K562 (cell line): ENCODE data around the gene CD44. TPM values are rescaled to one million over a fixed set of nuclear protein-coding genes. Genes with fewer than 3 reads are reported as not detected.

ENCODE experiments used
- ATAC-seq: fragments of 200-7000 bp; cut with Tn5 transposase; 3 replicates; pipeline ENCODE4 v1.9.1; 2020; ENCODE audit warnings: moderate library complexity
- BruUV-seq: library from RNA; stranded (reverse); fragments of 400-500 nt; replicated peaks from 2 replicates; lab custom pipeline; 2021; lab: Mats Ljungman, UMichigan
- CTCF ChIA-PET: fragments of 300-600 bp; formaldehyde crosslinking; extraction: SDS; loops from one replicate; lab custom pipeline; 2021; ENCODE audit warnings: low intra/inter-chr PET ratio; lab: Yijun Ruan, JAX
- POLR2A ChIA-PET: fragments of 300-600, 350-650 bp; sonication (Branson Sonifier 250); formaldehyde crosslinking; extraction: SDS; loops from one replicate; lab custom pipeline; 2021; ENCODE audit warnings: antibody characterized with exemption, inconsistent platforms; lab: Yijun Ruan, JAX
- DNase-seq, 4 experiments: peaks; one replicate each; pipeline versions ENCODE4 v3.0.0 to v3.0.0-alpha.2; 2011 to 2018; ENCODE audit warnings: low spot score in 3 of 4, mixed read lengths in 3 of 4; ENCODE audit errors: extremely low read depth in 1 of 4
- FAIRE-seq: peaks from 2 replicates; lab custom pipeline; 2011; peaks lifted over from hg19 to GRCh38; lab: Jason Lieb, UNC
- H2AFZ ChIP-seq: 2 replicates; pipeline ENCODE4 v1.6.0; 2011; ENCODE audit warnings: low read depth, low read length, control low read depth, inconsistent platforms
- H3K27ac ChIP-seq: fragments of 200-600 bp; 3 replicates; pipeline ENCODE4 v1.8.0; 2011; ENCODE audit warnings: low read depth, mild to moderate bottlenecking, control low read depth, inconsistent platforms, low read length, moderate library complexity, mixed read lengths; ENCODE audit errors: extremely low read depth
- H3K27me3 ChIP-seq, 2 experiments: fragments of 300-600 bp in 1 of 2; 2 replicates in 1 of 2; 3 replicates in 1 of 2; pipeline versions ENCODE4 v1.6.0 to v1.8.0; 2011; ENCODE audit warnings: inconsistent platforms in 2 of 2, low read length in 2 of 2, mild to moderate bottlenecking in 1 of 2, mixed read lengths in 1 of 2, moderate library complexity in 1 of 2; ENCODE audit not compliant: control insufficient read depth in 2 of 2, insufficient read depth in 2 of 2
- H3K36me3 ChIP-seq: fragments of 300-600 bp; 3 replicates; pipeline ENCODE4 v1.8.0; 2011; ENCODE audit warnings: mild to moderate bottlenecking, low read length, inconsistent platforms; ENCODE audit not compliant: control insufficient read depth, insufficient read depth
- H3K4me1 ChIP-seq, 2 experiments: fragments of 200-600 bp in 1 of 2; replicated peaks in 1 of 2; 2 replicates in 1 of 2; 3 replicates in 1 of 2; pipeline versions ENCODE4 v1.5.1 to v1.8.0; 2011; ENCODE audit warnings: inconsistent platforms in 2 of 2, low read length in 2 of 2, mild to moderate bottlenecking in 1 of 2, mixed read lengths in 1 of 2, moderate library complexity in 1 of 2; ENCODE audit not compliant: control insufficient read depth in 2 of 2, insufficient read depth in 2 of 2
- H3K4me2 ChIP-seq: 2 replicates; pipeline ENCODE4 v1.6.1; 2011; ENCODE audit warnings: low read length, control low read depth, inconsistent platforms, mixed read lengths; ENCODE audit not compliant: insufficient read depth
- H3K4me3 ChIP-seq: fragments of 200-600 bp; sonication (generic), shearing (Covaris generic); 2 replicates; pipeline ENCODE4 v1.5.1; 2016; ENCODE audit warnings: control low read depth, inconsistent platforms
- H3K79me2 ChIP-seq: fragments of 200-600 bp; 3 replicates; pipeline ENCODE4 v1.8.0; 2011; ENCODE audit warnings: low read length, inconsistent platforms; ENCODE audit not compliant: control insufficient read depth, insufficient read depth
- H3K9ac ChIP-seq, 2 experiments: 2 replicates each; pipeline versions ENCODE4 v1.6.0 to v1.6.1; 2011; ENCODE audit warnings: low read depth in 2 of 2, low read length in 2 of 2, control low read depth in 1 of 2, inconsistent platforms in 1 of 2, mild to moderate bottlenecking in 1 of 2, mixed read lengths in 1 of 2; ENCODE audit not compliant: insufficient read depth in 1 of 2
- H3K9me1 ChIP-seq: one replicate; pipeline ENCODE4 v1.6.0; 2011; ENCODE audit warnings: inconsistent platforms, mild to moderate bottlenecking, low read length, moderate library complexity; ENCODE audit not compliant: control insufficient read depth, insufficient read depth
- H3K9me3 ChIP-seq: replicated peaks from 2 replicates; pipeline ENCODE4 v1.5.1; 2011; ENCODE audit warnings: low read depth, low read length, inconsistent platforms; ENCODE audit not compliant: control insufficient read depth, insufficient read depth
- H4K20me1 ChIP-seq: replicated peaks from 2 replicates; pipeline ENCODE4 v1.6.1; 2011; ENCODE audit warnings: low read length, inconsistent platforms, mixed read lengths; ENCODE audit not compliant: control insufficient read depth, insufficient read depth
- CBX3 ChIP-seq, 2 experiments: IDR thresholded peaks; 1 replicate in 1 of 2; 2 replicates in 1 of 2; pipeline ENCODE4 v1.6.1; 2012; ENCODE audit warnings: inconsistent platforms in 2 of 2, low read length in 2 of 2, borderline replicate concordance in 1 of 2, control low read depth in 1 of 2
- FOXJ3 ChIP-seq: sonication (generic); formaldehyde crosslinking; IDR thresholded peaks from 2 replicates; pipeline ENCODE4 v1.4.0; 2020; ENCODE audit warnings: mild to moderate bottlenecking, missing genetic modification reagents
- NFATC3 ChIP-seq: fragments of 450-650 bp; IDR thresholded peaks from 2 replicates; pipeline ENCODE4 v1.6.1; 2017; ENCODE audit warnings: mild to moderate bottlenecking
- RFX7 ChIP-seq: fragments of 250-450 bp; sonication (Bioruptor Pico); IDR thresholded peaks from 2 replicates; pipeline ENCODE4 v1.5.1; 2021; ENCODE audit warnings: mild to moderate bottlenecking
- ZFPM2 ChIP-seq: fragments of 250-450 bp; sonication (Bioruptor Pico); IDR thresholded peaks from 2 replicates; pipeline ENCODE4 v1.5.1; 2022; ENCODE audit warnings: mild to moderate bottlenecking
- WGBS: fragments of 100-300 bp; shearing (Covaris generic); methylation state at CpG from one replicate; pipeline ENCODE4 v1.1.6; 2016; ENCODE audit warnings: low coverage, mixed read lengths; ENCODE audit not compliant: insufficient coverage; ENCODE audit errors: missing lambda C conversion rate; 5-methylcytosine and 5-hydroxymethylcytosine counted together
- in situ Hi-C: fragments of 300-500 bp; cut with MboI; formaldehyde crosslinking; loops from 4 replicates; pipeline ENCODE4 v1.15.0; 2018; ENCODE audit warnings: inconsistent platforms, mixed read lengths
- intact Hi-C: fragments of 100-400 bp; cut with micrococcal nuclease; formaldehyde crosslinking; loops from 2 replicates; pipeline ENCODE4 v1.14.2; 2022
- polyA plus RNA-seq, 8 experiments: library from polyadenylated mRNA; depleted of rRNA in 4 of 8; stranded (reverse) in 5 of 8; unstranded in 3 of 8; fragments of >200 nt; fragmentation: Nextera tagmentation in 2 of 8; fragmentation: Illumina TruSeq in 1 of 8; extraction: Ambion mirVana in 2 of 8; extraction: Trizol in 1 of 8; gene quantifications; 2 replicates each; pipeline versions ENCODE4 v1.2.1 to v1.2.3, GENCODE V29; 2011 to 2014; ENCODE audit warnings: inconsistent platforms in 1 of 8, missing spikeins in 1 of 8
- total RNA-seq, 7 experiments: library from RNA; depleted of rRNA in 6 of 7; stranded (reverse); fragments of >200 nt in 6 of 7; fragmentation: Illumina TruSeq in 2 of 7; extraction: Trizol in 2 of 7; gene quantifications; 2 replicates each; pipeline versions ENCODE4 v1.2.1 to v1.2.3, GENCODE V29; 2011 to 2021; ENCODE audit warnings: low replicate concordance in 1 of 7
- TF ChIP-seq, protein P1 (sequence below): fragments of 150-350 bp; IDR thresholded peaks from 2 replicates; pipeline ENCODE4 v1.6.1; 2014; ENCODE audit warnings: low read depth, mild to moderate bottlenecking, low read length, borderline replicate concordance
- TF ChIP-seq, protein P2 (sequence below): fragments of 250-450 bp; sonication (Bioruptor Pico); IDR thresholded peaks from 2 replicates; pipeline ENCODE4 v1.9.0; 2021; ENCODE audit warnings: mild to moderate bottlenecking
- TF ChIP-seq, protein P3 (sequence below): fragments of 450-650 bp; IDR thresholded peaks from 2 replicates; pipeline ENCODE4 v1.6.1; 2018; ENCODE audit warnings: mild to moderate bottlenecking, low read depth; ENCODE audit not compliant: partially characterized antibody

CD44 gene
- total and polyA plus RNA-seq, 9 of the 15 experiments (the other 6 are each of a cell fraction or from before 2014, with no cell fraction given) = 1.2 to 13.9 (median 3.0) TPM

GRCh38 chr11:35238882-35239281 is 99.9 kb downstream of the CD44 start:
- DNase-seq = no peak
- Histone ChIP-seq H3K27me3 (peaks cover 0 to 3% of the 10 kb centered on the region in 2 experiments; a peak in 3 of 5 replicates), H3K9me3 (no peaks in the 10 kb centered on the region), H3K27ac (no peak overlapping the region)
- no peak for FAIRE-seq
- intact Hi-C loops = loop anchor here (1.0 kb wide), 2 partner anchors 242 to 313 kb away; no protein-coding TSS in a partner anchor
- TF ChIP-seq FOXJ3 (CRISPR knock-in tag) (no peak), CBX3 (IDR thresholded peaks at IDR 0.05; ENCODE audit: borderline replicate concordance in 1 of 2, low read length in 2 of 2) (no peak), ZFPM2 (no peak), RFX7 (CRISPR knock-in tag) (no peak), NFATC3 (no peak)
- TF ChIP-seq, protein P1, sequence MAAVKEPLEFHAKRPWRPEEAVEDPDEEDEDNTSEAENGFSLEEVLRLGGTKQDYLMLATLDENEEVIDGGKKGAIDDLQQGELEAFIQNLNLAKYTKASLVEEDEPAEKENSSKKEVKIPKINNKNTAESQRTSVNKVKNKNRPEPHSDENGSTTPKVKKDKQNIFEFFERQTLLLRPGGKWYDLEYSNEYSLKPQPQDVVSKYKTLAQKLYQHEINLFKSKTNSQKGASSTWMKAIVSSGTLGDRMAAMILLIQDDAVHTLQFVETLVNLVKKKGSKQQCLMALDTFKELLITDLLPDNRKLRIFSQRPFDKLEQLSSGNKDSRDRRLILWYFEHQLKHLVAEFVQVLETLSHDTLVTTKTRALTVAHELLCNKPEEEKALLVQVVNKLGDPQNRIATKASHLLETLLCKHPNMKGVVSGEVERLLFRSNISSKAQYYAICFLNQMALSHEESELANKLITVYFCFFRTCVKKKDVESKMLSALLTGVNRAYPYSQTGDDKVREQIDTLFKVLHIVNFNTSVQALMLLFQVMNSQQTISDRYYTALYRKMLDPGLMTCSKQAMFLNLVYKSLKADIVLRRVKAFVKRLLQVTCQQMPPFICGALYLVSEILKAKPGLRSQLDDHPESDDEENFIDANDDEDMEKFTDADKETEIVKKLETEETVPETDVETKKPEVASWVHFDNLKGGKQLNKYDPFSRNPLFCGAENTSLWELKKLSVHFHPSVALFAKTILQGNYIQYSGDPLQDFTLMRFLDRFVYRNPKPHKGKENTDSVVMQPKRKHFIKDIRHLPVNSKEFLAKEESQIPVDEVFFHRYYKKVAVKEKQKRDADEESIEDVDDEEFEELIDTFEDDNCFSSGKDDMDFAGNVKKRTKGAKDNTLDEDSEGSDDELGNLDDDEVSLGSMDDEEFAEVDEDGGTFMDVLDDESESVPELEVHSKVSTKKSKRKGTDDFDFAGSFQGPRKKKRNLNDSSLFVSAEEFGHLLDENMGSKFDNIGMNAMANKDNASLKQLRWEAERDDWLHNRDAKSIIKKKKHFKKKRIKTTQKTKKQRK = no peak
- TF ChIP-seq, protein P2, sequence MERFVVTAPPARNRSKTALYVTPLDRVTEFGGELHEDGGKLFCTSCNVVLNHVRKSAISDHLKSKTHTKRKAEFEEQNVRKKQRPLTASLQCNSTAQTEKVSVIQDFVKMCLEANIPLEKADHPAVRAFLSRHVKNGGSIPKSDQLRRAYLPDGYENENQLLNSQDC = no peak
- TF ChIP-seq, protein P3, sequence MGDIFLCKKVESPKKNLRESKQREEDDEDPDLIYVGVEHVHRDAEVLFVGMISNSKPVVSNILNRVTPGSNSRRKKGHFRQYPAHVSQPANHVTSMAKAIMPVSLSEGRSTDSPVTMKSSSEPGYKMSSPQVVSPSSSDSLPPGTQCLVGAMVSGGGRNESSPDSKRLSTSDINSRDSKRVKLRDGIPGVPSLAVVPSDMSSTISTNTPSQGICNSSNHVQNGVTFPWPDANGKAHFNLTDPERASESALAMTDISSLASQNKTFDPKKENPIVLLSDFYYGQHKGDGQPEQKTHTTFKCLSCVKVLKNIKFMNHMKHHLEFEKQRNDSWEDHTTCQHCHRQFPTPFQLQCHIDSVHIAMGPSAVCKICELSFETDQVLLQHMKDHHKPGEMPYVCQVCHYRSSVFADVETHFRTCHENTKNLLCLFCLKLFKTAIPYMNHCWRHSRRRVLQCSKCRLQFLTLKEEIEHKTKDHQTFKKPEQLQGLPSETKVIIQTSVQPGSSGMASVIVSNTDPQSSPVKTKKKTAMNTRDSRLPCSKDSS = no peak
- TF ChIP-seq, all 486 proteins: peak for 0
- no peak overlapping the region for H3K4me3 ChIP-seq
- CTCF ChIA-PET = interaction anchor here (0.7 to 1.4 kb wide), 2 partner anchors 241 to 313 kb away, joined by 5 to 8 read pairs; no protein-coding TSS in a partner anchor
- in situ Hi-C loops = loop anchor here (5.0 to 25.0 kb wide), 2 partner anchors 242 to 302 kb away; no protein-coding TSS in a partner anchor
- H4K20me1 ChIP-seq = no peaks in the 10 kb centered on the region
- H2AFZ ChIP-seq = no peak overlapping the region
- H3K4me2 ChIP-seq = no peak overlapping the region
- no peaks in the 10 kb centered on the region for H3K36me3 ChIP-seq
- no peak for ATAC-seq
- BruUV-seq = no TSS peak
- whole genome bisulfite sequencing = 0% methylated on average over 1 of the region's 1 CpG
- POLR2A ChIA-PET = no interaction called here
- H3K9ac ChIP-seq = no peak overlapping the region
- no peaks in the 10 kb centered on the region for H3K79me2 ChIP-seq
- H3K9me1 ChIP-seq = no peaks in the 10 kb centered on the region
- no peaks in the 10 kb centered on the region; a peak in 1 of 5 replicates for H3K4me1 ChIP-seq
